ENCODE data around the gene MORN5. TPM values are rescaled to one million over a fixed set of nuclear protein-coding genes. Genes with fewer than 3 reads are reported as not detected.

MORN5 gene
- total and polyA plus RNA-seq, 9 of the 15 experiments (the other 6 are each of a cell fraction or from before 2014, with no cell fraction given) = not detected

DNA sequence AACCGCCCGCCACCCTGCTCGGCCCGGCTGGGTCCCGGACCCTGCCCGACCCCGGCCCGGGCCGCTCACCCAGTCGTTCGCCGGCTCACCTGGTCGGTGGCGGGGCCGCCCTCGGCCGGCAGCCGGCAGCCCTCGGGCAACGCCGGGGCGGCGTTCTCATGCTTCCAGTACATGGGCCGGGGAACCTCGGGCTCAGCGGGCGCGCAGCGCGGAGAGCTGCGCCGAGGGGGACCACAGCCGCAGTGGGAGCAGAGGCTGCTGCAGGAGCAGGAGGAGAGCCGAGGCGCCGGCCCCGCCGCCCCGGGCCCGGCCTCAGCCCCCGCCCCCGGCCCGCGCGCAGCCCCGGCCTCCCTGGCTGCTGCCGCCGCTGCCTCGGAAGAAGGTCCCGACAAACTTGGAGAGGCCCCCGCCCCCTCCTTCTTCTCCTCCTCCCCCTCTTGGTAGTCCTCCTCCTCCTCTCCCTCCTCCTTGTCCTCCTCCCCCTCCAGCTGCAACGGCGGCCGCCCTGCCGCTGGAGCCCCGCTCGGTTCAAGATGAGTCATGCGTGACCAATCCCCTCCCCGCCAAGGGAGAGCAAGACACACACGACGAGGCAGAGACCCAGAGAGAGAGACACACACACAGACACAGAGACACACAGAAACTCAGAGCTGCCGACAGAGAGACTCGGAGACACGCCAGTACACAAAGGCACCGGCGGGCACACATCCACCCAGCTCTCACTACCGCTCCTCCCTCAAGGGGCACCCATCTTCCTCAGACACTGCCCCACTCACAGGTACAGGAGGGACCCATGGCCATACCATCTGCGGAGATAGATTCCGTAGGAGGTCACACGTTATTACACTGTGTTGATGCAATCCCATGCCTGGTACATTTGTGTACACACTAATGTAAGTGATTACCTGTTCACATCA is 69.1 kb downstream of the MORN5 start, which contains the start of gene LHX6 (continued):
- TF ChIP-seq, protein P1, sequence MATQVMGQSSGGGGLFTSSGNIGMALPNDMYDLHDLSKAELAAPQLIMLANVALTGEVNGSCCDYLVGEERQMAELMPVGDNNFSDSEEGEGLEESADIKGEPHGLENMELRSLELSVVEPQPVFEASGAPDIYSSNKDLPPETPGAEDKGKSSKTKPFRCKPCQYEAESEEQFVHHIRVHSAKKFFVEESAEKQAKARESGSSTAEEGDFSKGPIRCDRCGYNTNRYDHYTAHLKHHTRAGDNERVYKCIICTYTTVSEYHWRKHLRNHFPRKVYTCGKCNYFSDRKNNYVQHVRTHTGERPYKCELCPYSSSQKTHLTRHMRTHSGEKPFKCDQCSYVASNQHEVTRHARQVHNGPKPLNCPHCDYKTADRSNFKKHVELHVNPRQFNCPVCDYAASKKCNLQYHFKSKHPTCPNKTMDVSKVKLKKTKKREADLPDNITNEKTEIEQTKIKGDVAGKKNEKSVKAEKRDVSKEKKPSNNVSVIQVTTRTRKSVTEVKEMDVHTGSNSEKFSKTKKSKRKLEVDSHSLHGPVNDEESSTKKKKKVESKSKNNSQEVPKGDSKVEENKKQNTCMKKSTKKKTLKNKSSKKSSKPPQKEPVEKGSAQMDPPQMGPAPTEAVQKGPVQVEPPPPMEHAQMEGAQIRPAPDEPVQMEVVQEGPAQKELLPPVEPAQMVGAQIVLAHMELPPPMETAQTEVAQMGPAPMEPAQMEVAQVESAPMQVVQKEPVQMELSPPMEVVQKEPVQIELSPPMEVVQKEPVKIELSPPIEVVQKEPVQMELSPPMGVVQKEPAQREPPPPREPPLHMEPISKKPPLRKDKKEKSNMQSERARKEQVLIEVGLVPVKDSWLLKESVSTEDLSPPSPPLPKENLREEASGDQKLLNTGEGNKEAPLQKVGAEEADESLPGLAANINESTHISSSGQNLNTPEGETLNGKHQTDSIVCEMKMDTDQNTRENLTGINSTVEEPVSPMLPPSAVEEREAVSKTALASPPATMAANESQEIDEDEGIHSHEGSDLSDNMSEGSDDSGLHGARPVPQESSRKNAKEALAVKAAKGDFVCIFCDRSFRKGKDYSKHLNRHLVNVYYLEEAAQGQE (IDR thresholded peaks at IDR 0.05; ENCODE audit: borderline replicate concordance) = no peak
- TF ChIP-seq, protein P1 (CRISPR knock-in tag; IDR thresholded peaks at IDR 0.05; ENCODE audit: low read depth) = no peak
- TF ChIP-seq, protein P2, sequence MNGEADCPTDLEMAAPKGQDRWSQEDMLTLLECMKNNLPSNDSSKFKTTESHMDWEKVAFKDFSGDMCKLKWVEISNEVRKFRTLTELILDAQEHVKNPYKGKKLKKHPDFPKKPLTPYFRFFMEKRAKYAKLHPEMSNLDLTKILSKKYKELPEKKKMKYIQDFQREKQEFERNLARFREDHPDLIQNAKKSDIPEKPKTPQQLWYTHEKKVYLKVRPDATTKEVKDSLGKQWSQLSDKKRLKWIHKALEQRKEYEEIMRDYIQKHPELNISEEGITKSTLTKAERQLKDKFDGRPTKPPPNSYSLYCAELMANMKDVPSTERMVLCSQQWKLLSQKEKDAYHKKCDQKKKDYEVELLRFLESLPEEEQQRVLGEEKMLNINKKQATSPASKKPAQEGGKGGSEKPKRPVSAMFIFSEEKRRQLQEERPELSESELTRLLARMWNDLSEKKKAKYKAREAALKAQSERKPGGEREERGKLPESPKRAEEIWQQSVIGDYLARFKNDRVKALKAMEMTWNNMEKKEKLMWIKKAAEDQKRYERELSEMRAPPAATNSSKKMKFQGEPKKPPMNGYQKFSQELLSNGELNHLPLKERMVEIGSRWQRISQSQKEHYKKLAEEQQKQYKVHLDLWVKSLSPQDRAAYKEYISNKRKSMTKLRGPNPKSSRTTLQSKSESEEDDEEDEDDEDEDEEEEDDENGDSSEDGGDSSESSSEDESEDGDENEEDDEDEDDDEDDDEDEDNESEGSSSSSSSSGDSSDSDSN (IDR thresholded peaks at IDR 0.05; ENCODE audit: borderline replicate concordance in 1 of 2, low read depth in 2 of 2, low read length in 2 of 2) = 0 out of 4 replicates have a peak, but pooled peaks of 1 of the 2 experiments have one; percentile 37
- peak; percentile 84 for TF ChIP-seq FOSL1 (tag; conservative IDR thresholded peaks at IDR 0.05)
- TF ChIP-seq, protein P3, sequence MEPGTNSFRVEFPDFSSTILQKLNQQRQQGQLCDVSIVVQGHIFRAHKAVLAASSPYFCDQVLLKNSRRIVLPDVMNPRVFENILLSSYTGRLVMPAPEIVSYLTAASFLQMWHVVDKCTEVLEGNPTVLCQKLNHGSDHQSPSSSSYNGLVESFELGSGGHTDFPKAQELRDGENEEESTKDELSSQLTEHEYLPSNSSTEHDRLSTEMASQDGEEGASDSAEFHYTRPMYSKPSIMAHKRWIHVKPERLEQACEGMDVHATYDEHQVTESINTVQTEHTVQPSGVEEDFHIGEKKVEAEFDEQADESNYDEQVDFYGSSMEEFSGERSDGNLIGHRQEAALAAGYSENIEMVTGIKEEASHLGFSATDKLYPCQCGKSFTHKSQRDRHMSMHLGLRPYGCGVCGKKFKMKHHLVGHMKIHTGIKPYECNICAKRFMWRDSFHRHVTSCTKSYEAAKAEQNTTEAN (CRISPR knock-in tag; IDR thresholded peaks at IDR 0.05) = no peak
- TF ChIP-seq EZH2 (IDR thresholded peaks at IDR 0.05; ENCODE audit: borderline replicate concordance, low read depth, low read length) = 0 out of 2 replicates have a peak, but pooled peaks have one; percentile 45
- no peak for TF ChIP-seq ZNF354B (CRISPR knock-in tag; IDR thresholded peaks at IDR 0.05)
- TF ChIP-seq, protein P4, sequence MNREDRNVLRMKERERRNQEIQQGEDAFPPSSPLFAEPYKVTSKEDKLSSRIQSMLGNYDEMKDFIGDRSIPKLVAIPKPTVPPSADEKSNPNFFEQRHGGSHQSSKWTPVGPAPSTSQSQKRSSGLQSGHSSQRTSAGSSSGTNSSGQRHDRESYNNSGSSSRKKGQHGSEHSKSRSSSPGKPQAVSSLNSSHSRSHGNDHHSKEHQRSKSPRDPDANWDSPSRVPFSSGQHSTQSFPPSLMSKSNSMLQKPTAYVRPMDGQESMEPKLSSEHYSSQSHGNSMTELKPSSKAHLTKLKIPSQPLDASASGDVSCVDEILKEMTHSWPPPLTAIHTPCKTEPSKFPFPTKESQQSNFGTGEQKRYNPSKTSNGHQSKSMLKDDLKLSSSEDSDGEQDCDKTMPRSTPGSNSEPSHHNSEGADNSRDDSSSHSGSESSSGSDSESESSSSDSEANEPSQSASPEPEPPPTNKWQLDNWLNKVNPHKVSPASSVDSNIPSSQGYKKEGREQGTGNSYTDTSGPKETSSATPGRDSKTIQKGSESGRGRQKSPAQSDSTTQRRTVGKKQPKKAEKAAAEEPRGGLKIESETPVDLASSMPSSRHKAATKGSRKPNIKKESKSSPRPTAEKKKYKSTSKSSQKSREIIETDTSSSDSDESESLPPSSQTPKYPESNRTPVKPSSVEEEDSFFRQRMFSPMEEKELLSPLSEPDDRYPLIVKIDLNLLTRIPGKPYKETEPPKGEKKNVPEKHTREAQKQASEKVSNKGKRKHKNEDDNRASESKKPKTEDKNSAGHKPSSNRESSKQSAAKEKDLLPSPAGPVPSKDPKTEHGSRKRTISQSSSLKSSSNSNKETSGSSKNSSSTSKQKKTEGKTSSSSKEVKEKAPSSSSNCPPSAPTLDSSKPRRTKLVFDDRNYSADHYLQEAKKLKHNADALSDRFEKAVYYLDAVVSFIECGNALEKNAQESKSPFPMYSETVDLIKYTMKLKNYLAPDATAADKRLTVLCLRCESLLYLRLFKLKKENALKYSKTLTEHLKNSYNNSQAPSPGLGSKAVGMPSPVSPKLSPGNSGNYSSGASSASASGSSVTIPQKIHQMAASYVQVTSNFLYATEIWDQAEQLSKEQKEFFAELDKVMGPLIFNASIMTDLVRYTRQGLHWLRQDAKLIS (CRISPR knock-in tag; IDR thresholded peaks at IDR 0.05) = no peak
- TF ChIP-seq CBFA2T2 (conservative IDR thresholded peaks at IDR 0.05) = no peak

Measured in K562 (cell line).